22Rv1 (cell line): ENCODE results near the gene MAPK6.

Experiments used
- CTCF ChIP-seq: fragments of 450-650 bp; IDR thresholded peaks from 2 replicates; pipeline ENCODE4 v1.5.1; 2017; ENCODE audit warnings: mild to moderate bottlenecking
- ZFX ChIP-seq: fragments of 450-650 bp; IDR thresholded peaks from 2 replicates; pipeline ENCODE4 v1.6.1; 2017; ENCODE audit warnings: antibody characterized with exemption, borderline replicate concordance

- TF ChIP-seq CTCF: no peak
- no peak for TF ChIP-seq ZFX
Measured at GRCh38 chr15:52111517-52112202, 92.6 kb downstream of the MAPK6 start.
